ENCODE measurements around the gene COMP. TPM values are rescaled to one million over a fixed set of nuclear protein-coding genes. Genes with fewer than 3 reads are reported as not detected.

The COMP gene
- total and polyA plus RNA-seq, 2 donors from 2014 or later, result 1.8 to 33.2 TPM

DNA sequence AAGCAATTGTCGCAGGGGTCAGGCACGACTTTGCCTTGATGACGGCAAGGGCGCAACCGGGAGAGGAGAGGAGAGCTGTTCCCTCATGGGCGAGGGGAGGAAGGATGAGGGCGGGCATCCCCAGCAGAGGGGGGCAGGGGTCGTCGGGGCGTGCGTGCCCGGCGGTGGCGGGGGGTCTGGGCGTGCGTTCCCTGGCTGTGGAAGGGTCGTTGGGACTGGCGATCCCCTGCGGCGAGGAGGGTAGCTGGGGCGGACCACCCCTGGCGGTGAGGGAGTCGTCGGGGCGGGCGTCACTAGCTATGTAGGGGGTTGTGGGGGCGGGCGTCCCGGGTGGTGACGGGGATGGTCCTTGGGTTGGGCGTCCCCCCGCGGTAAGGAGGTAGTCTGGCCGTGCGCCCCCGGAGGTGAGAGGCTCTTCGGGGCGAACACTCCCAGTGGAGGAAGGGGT, 1.7 kb downstream of the COMP start:
- Histone ChIP-seq H3K4me3 (ENCODE audit: low read length in 3 of 3) (no peak overlapping the region), H3K9ac (ENCODE audit: low read length in 3 of 3) (no peak overlapping the region), H3K36me3 (ENCODE audit: control insufficient read depth in 2 of 3, insufficient read depth in 3 of 3, low read length in 3 of 3) (no peaks in the 10 kb centered on the region), H3K27ac (ENCODE audit: low read depth in 2 of 2, low read length in 2 of 2) (no peak overlapping the region), H3K27me3 (ENCODE audit: control insufficient read depth, insufficient read depth, low read length) (peaks cover 30% of the 10 kb centered on the region), H3K9me3 (ENCODE audit: control insufficient read depth in 2 of 3, insufficient read depth in 1 of 3, low read length in 3 of 3) (no peaks in the 10 kb centered on the region), H3K4me1 (ENCODE audit: control insufficient read depth in 2 of 3, insufficient read depth in 2 of 3, low read depth in 1 of 3, low read length in 3 of 3) (peaks cover 0 to 10% (median 0%) of the 10 kb centered on the region in 3 donors)
- intact Hi-C loops (cut with DNase I), result no loop called here
- TF ChIP-seq, protein P1, sequence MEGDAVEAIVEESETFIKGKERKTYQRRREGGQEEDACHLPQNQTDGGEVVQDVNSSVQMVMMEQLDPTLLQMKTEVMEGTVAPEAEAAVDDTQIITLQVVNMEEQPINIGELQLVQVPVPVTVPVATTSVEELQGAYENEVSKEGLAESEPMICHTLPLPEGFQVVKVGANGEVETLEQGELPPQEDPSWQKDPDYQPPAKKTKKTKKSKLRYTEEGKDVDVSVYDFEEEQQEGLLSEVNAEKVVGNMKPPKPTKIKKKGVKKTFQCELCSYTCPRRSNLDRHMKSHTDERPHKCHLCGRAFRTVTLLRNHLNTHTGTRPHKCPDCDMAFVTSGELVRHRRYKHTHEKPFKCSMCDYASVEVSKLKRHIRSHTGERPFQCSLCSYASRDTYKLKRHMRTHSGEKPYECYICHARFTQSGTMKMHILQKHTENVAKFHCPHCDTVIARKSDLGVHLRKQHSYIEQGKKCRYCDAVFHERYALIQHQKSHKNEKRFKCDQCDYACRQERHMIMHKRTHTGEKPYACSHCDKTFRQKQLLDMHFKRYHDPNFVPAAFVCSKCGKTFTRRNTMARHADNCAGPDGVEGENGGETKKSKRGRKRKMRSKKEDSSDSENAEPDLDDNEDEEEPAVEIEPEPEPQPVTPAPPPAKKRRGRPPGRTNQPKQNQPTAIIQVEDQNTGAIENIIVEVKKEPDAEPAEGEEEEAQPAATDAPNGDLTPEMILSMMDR (IDR thresholded peaks at IDR 0.05; ENCODE audit: borderline replicate concordance, extremely low read depth, insufficient read depth), result no peak
- DNase-seq (peak in 1 of 5 donors; percentile 72), FAIRE-seq (no peak)

DNA sequence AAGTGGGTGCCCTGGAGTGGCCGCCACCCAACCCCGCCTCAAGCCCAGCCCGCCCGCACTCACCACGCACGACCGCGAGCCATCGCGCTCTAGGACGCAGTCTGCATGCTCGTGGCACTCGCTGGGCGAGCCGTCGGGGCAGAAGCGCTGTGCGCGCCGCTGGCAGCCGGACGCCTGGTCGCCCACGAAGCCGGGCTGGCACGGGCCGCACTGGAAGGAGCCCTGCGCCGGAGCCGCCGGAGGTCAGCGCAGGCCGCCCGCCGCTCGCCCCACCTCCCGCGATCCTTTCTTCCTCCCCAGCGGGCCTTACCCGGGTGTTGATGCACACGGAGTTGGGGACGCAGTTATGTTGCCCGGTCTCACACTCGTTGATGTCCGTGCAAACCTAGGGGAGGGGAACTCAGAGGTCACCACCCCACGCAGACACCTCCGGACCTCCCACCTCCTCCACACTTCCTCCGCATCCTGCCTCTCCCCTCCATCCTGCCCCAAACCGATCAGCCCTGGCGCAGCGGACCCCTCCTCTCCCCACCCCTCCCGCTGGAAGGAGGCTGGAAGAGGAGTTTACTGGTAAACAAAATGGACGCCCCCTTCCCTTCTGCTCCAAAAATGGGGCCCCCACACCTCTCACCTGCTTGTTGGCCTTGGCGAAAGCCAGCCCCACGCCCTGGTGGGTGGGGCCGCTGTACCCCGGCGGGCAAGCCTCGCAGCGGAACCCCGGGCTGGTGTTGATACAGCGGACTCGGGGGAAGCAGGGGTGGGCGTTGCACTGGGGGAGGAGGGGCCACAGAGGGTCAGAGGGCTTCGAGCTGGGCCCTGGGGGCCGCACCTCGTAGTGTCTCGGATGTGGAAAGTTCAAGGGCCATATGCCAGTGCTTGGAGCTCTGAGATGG, 2.3 kb downstream of the COMP start:
- TF ChIP-seq, protein P1 (IDR thresholded peaks at IDR 0.05; ENCODE audit: borderline replicate concordance, extremely low read depth, insufficient read depth), result no peak
- peaks cover 28% of the 10 kb centered on the region for H3K27me3 ChIP-seq (ENCODE audit: control insufficient read depth, insufficient read depth, low read length)
- no peak overlapping the region for H3K9ac ChIP-seq (ENCODE audit: low read length in 3 of 3)
- H3K36me3 ChIP-seq (ENCODE audit: control insufficient read depth in 2 of 3, insufficient read depth in 3 of 3, low read length in 3 of 3), result no peaks in the 10 kb centered on the region
- no peak overlapping the region for H3K27ac ChIP-seq (ENCODE audit: low read depth in 2 of 2, low read length in 2 of 2)
- peaks cover 0 to 10% (median 0%) of the 10 kb centered on the region in 3 donors for H3K4me1 ChIP-seq (ENCODE audit: control insufficient read depth in 2 of 3, insufficient read depth in 2 of 3, low read depth in 1 of 3, low read length in 3 of 3)
- DNase-seq (peak in 1 of 5 donors; percentile 74), FAIRE-seq (no peak)
- H3K9me3 ChIP-seq (ENCODE audit: control insufficient read depth in 2 of 3, insufficient read depth in 1 of 3, low read length in 3 of 3), result no peaks in the 10 kb centered on the region
- no peak overlapping the region for H3K4me3 ChIP-seq (ENCODE audit: low read length in 3 of 3)
- intact Hi-C loops (cut with DNase I), result no loop called here

DNA sequence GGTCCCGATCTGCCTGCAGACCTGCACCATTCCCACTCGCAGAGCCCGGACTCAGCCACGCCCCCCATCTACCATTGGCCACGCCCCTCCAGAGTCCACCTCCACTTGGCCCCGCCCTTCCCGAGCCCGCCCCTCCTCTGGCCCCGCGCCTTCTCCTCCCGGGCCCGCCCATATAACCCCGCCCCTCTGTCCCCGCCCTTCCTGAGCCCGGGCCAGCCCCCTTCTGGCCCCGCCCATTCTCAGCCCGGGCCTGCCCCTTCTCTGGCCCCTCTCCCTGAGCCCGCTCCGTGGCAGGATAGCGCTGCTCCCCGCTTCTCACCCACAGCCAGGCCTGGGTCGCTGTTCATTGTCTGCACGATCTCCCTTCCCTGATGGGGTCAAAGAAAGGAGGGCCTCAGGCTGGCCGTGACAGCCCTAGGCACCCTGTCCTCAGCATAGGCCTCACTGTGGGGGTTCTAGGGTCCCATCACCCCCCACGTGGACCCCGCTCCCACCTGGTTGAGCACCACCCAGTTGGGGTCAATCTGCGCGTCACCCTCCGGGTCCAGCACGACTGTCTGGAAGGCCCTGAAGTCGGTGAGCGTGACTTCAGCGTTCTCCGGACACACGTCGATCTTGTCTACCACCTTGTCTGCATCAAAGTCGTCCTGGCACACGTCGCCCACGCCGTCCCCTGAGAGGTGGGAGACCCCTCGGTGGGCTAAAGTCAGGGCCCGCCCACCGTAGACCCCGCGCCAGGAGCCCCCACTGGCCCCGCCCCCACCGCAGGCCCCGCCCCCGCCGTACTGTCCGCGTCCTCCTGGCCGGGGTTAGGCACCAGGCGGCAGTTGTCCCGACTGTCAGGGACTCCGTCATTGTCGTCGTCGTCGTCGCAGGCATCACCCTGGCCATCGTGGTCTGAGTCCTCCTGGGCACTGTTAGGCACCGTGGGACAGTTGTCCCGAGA, 5.7 kb downstream of the COMP start:
- Histone ChIP-seq H3K4me1 (ENCODE audit: control insufficient read depth in 2 of 3, insufficient read depth in 2 of 3, low read depth in 1 of 3, low read length in 3 of 3) (peaks cover 0 to 10% (median 0%) of the 10 kb centered on the region in 3 donors), H3K27ac (ENCODE audit: low read depth in 2 of 2, low read length in 2 of 2) (no peak overlapping the region), H3K4me3 (ENCODE audit: low read length in 3 of 3) (no peak overlapping the region), H3K9ac (ENCODE audit: low read length in 3 of 3) (no peak overlapping the region), H3K27me3 (ENCODE audit: control insufficient read depth, insufficient read depth, low read length) (peaks cover 23% of the 10 kb centered on the region), H3K36me3 (ENCODE audit: control insufficient read depth in 2 of 3, insufficient read depth in 3 of 3, low read length in 3 of 3) (no peaks in the 10 kb centered on the region), H3K9me3 (ENCODE audit: control insufficient read depth in 2 of 3, insufficient read depth in 1 of 3, low read length in 3 of 3) (no peaks in the 10 kb centered on the region)
- intact Hi-C loops (cut with DNase I), result no loop called here
- TF ChIP-seq, protein P1 (IDR thresholded peaks at IDR 0.05; ENCODE audit: borderline replicate concordance, extremely low read depth, insufficient read depth), result no peak
- FAIRE-seq, result no peak
- DNase-seq, result peak; percentile 82 to 92 (median 87)
